GM12878 (cell line): ENCODE measurements around the gene JMJD7. TPM values are rescaled to one million over a fixed set of nuclear protein-coding genes. Genes with fewer than 3 reads are reported as not detected.

Source experiments
- ASH2L ChIP-seq: fragments of 300-600, 200-600 bp; sonication (generic); IDR thresholded peaks from 2 replicates; pipeline ENCODE4 v1.6.1; 2017; ENCODE audit warnings: low read depth, mild to moderate bottlenecking, borderline replicate concordance
- CEBPB ChIP-seq, 2 experiments: fragments of 150-350 bp in 1 of 2; IDR thresholded peaks; 2 replicates each; pipeline ENCODE4 v1.6.1; 2012 to 2014; ENCODE audit warnings: low read depth in 2 of 2, low read length in 2 of 2, borderline replicate concordance in 1 of 2, inconsistent platforms in 1 of 2
- CHD1 ChIP-seq: IDR thresholded peaks from 2 replicates; pipeline ENCODE4 v1.6.1; 2012; ENCODE audit warnings: low read depth, low read length, improper control_type of control experiment
- FOS ChIP-seq: IDR thresholded peaks from 3 replicates; pipeline ENCODE4 v1.6.1; 2011; ENCODE audit warnings: borderline replicate concordance; ENCODE audit not compliant: insufficient read length; ENCODE audit errors: extremely low read depth
- NR2C1 ChIP-seq: fragments of 450-650 bp; IDR thresholded peaks from 2 replicates; pipeline ENCODE4 v1.6.1; 2017; ENCODE audit warnings: antibody characterized with exemption, mild to moderate bottlenecking, moderate library complexity
- PML ChIP-seq: IDR thresholded peaks from 2 replicates; pipeline ENCODE4 v1.6.1; 2012; ENCODE audit warnings: low read length, inconsistent platforms
- POU2F2 ChIP-seq: IDR thresholded peaks from 3 replicates; pipeline ENCODE4 v1.6.1; 2011; ENCODE audit warnings: low read depth, mild to moderate bottlenecking, low read length, borderline replicate concordance
- RCOR1 ChIP-seq: conservative IDR thresholded peaks from 2 replicates; pipeline ENCODE4 v1.6.1; 2012; ENCODE audit warnings: low read depth, low read length, improper control_type of control experiment
- polyA plus RNA-seq, 11 experiments: library from polyadenylated mRNA; depleted of rRNA in 4 of 11; unstranded in 6 of 11; stranded (reverse) in 5 of 11; fragments of >200 nt; fragmentation: Nextera tagmentation in 4 of 11; fragmentation: Illumina TruSeq in 1 of 11; extraction: Ambion mirVana in 4 of 11; extraction: Trizol in 1 of 11; gene quantifications; 1 replicate in 1 of 11; 2 replicates in 10 of 11; pipeline versions ENCODE4 v1.2.1 to v1.2.3, GENCODE V29; 2011 to 2016; ENCODE audit warnings: inconsistent platforms in 2 of 11, missing spikeins in 2 of 11, low read depth in 1 of 11
- total RNA-seq, 4 experiments: library from RNA; depleted of rRNA in 3 of 4; stranded (reverse); fragments of >200 nt in 3 of 4; fragmentation: Illumina TruSeq in 1 of 4; extraction: Trizol in 1 of 4; gene quantifications; 2 replicates each; pipeline versions ENCODE4 v1.2.1 to v1.2.3, GENCODE V29; 2013 to 2021
- TF ChIP-seq, protein P1 (sequence below): fragments of 450-650 bp; IDR thresholded peaks from 2 replicates; pipeline ENCODE4 v1.6.1; 2018; ENCODE audit warnings: borderline replicate concordance, mild to moderate bottlenecking; ENCODE audit not compliant: partially characterized antibody
- TF ChIP-seq, protein P2 (sequence below): IDR thresholded peaks from 2 replicates; pipeline ENCODE4 v1.6.1; 2012; ENCODE audit warnings: improper control_type of control experiment, low read depth, low read length; ENCODE audit not compliant: insufficient replicate concordance
- TF ChIP-seq, protein P3 (sequence below): IDR thresholded peaks from 2 replicates; pipeline ENCODE4 v1.6.1; 2011; ENCODE audit warnings: low read depth, low read length, improper control_type of control experiment, borderline replicate concordance
- TF ChIP-seq, protein P4 (sequence below): fragments of 150-350 bp; IDR thresholded peaks from 2 replicates; pipeline ENCODE4 v1.6.1; 2016; ENCODE audit warnings: low read depth, low read length

JMJD7 gene
- total and polyA plus RNA-seq, 10 of the 15 experiments (the other 5 are each of a cell fraction or from before 2014, with no cell fraction given): 0.79 to 12.2 (median 6.5) TPM

DNA sequence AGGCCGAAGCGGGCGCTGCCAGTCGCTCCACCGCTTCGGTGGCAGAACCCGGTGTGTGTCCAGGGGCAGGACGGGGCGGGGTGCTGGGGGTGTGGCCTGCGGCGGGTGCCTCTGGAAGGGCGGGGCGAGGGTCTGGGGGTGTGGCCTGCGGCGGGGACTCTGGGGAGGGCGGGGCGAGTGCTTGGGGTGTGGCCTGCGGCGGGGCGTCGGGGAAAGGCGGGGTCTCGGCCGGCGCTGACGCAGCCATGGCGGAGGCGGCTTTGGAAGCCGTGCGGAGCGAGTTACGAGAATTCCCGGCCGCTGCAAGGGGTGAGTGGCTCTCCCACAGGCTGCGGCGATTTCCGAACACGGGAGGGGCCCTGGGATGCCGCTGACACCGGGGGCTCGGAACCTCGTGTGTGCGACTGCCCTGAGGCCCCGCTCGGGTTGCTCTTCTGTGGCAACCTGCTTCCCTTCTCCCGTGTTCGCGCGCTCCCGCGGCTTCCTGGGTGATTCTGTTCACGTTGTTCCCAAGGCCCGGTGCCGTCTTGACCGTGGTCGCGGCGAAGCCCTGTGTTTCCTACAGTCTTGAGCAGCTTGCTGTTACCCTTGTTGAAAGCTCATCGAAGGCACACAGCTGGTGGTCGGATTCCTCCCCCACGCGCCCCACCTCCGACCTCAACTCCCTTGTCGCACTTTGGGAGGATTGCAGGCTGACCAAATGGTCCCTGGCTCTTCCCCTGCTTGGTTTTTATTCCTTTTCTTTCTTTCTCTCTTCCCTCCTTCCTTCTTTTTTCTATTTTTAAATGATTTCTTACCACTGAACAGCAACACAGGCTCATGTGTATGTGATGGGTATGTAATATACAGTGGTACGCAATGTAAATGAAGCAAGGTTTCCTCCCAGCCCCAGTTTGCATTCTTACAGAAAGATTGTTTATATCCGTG lies at the start of gene JMJD7 (continued):
- TF ChIP-seq, protein P1, sequence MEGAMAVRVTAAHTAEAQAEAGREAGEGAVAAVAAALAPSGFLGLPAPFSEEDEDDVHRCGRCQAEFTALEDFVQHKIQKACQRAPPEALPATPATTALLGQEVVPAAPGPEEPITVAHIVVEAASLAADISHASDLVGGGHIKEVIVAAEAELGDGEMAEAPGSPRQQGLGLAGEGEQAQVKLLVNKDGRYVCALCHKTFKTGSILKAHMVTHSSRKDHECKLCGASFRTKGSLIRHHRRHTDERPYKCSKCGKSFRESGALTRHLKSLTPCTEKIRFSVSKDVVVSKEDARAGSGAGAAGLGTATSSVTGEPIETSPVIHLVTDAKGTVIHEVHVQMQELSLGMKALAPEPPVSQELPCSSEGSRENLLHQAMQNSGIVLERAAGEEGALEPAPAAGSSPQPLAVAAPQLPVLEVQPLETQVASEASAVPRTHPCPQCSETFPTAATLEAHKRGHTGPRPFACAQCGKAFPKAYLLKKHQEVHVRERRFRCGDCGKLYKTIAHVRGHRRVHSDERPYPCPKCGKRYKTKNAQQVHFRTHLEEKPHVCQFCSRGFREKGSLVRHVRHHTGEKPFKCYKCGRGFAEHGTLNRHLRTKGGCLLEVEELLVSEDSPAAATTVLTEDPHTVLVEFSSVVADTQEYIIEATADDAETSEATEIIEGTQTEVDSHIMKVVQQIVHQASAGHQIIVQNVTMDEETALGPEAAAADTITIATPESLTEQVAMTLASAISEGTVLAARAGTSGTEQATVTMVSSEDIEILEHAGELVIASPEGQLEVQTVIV: no peak
- TF ChIP-seq FOS (no peak), RCOR1 (no peak), PML (no peak), POU2F2 (0 out of 3 replicates have a peak, but pooled peaks have one; percentile 26), ASH2L (no peak), NR2C1 (no peak), CEBPB (IDR thresholded peaks at IDR 0.05; ENCODE audit: borderline replicate concordance in 1 of 2, low read depth in 2 of 2, low read length in 2 of 2) (no peak), CHD1 (no peak)
- TF ChIP-seq, protein P2, sequence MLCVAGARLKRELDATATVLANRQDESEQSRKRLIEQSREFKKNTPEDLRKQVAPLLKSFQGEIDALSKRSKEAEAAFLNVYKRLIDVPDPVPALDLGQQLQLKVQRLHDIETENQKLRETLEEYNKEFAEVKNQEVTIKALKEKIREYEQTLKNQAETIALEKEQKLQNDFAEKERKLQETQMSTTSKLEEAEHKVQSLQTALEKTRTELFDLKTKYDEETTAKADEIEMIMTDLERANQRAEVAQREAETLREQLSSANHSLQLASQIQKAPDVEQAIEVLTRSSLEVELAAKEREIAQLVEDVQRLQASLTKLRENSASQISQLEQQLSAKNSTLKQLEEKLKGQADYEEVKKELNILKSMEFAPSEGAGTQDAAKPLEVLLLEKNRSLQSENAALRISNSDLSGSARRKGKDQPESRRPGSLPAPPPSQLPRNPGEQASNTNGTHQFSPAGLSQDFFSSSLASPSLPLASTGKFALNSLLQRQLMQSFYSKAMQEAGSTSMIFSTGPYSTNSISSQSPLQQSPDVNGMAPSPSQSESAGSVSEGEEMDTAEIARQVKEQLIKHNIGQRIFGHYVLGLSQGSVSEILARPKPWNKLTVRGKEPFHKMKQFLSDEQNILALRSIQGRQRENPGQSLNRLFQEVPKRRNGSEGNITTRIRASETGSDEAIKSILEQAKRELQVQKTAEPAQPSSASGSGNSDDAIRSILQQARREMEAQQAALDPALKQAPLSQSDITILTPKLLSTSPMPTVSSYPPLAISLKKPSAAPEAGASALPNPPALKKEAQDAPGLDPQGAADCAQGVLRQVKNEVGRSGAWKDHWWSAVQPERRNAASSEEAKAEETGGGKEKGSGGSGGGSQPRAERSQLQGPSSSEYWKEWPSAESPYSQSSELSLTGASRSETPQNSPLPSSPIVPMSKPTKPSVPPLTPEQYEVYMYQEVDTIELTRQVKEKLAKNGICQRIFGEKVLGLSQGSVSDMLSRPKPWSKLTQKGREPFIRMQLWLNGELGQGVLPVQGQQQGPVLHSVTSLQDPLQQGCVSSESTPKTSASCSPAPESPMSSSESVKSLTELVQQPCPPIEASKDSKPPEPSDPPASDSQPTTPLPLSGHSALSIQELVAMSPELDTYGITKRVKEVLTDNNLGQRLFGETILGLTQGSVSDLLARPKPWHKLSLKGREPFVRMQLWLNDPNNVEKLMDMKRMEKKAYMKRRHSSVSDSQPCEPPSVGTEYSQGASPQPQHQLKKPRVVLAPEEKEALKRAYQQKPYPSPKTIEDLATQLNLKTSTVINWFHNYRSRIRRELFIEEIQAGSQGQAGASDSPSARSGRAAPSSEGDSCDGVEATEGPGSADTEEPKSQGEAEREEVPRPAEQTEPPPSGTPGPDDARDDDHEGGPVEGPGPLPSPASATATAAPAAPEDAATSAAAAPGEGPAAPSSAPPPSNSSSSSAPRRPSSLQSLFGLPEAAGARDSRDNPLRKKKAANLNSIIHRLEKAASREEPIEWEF: no peak
- TF ChIP-seq, protein P3, sequence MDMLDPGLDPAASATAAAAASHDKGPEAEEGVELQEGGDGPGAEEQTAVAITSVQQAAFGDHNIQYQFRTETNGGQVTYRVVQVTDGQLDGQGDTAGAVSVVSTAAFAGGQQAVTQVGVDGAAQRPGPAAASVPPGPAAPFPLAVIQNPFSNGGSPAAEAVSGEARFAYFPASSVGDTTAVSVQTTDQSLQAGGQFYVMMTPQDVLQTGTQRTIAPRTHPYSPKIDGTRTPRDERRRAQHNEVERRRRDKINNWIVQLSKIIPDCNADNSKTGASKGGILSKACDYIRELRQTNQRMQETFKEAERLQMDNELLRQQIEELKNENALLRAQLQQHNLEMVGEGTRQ: no peak
- TF ChIP-seq, protein P4, sequence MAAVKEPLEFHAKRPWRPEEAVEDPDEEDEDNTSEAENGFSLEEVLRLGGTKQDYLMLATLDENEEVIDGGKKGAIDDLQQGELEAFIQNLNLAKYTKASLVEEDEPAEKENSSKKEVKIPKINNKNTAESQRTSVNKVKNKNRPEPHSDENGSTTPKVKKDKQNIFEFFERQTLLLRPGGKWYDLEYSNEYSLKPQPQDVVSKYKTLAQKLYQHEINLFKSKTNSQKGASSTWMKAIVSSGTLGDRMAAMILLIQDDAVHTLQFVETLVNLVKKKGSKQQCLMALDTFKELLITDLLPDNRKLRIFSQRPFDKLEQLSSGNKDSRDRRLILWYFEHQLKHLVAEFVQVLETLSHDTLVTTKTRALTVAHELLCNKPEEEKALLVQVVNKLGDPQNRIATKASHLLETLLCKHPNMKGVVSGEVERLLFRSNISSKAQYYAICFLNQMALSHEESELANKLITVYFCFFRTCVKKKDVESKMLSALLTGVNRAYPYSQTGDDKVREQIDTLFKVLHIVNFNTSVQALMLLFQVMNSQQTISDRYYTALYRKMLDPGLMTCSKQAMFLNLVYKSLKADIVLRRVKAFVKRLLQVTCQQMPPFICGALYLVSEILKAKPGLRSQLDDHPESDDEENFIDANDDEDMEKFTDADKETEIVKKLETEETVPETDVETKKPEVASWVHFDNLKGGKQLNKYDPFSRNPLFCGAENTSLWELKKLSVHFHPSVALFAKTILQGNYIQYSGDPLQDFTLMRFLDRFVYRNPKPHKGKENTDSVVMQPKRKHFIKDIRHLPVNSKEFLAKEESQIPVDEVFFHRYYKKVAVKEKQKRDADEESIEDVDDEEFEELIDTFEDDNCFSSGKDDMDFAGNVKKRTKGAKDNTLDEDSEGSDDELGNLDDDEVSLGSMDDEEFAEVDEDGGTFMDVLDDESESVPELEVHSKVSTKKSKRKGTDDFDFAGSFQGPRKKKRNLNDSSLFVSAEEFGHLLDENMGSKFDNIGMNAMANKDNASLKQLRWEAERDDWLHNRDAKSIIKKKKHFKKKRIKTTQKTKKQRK: no peak
